ENCODE measurements around the gene CLMN. TPM values are rescaled to one million over a fixed set of nuclear protein-coding genes. Genes with fewer than 3 reads are reported as not detected.

CLMN gene
- polyA plus RNA-seq, 3 donors = 22.0 to 33.7 (median 23.2) TPM

- H3K36me3 Mint-ChIP-seq = peaks cover 0 to 2% of the 10 kb centered on the region in 2 donors
- no peak overlapping the region for H3K4me3 ChIP-seq (replicated peaks in 1 of 3; ENCODE audit: low read depth in 2 of 3, low read length in 3 of 3)
These were observed 12.9 kb upstream of the CLMN start for GRCh38 chr14:95332641-95333040.

DNA sequence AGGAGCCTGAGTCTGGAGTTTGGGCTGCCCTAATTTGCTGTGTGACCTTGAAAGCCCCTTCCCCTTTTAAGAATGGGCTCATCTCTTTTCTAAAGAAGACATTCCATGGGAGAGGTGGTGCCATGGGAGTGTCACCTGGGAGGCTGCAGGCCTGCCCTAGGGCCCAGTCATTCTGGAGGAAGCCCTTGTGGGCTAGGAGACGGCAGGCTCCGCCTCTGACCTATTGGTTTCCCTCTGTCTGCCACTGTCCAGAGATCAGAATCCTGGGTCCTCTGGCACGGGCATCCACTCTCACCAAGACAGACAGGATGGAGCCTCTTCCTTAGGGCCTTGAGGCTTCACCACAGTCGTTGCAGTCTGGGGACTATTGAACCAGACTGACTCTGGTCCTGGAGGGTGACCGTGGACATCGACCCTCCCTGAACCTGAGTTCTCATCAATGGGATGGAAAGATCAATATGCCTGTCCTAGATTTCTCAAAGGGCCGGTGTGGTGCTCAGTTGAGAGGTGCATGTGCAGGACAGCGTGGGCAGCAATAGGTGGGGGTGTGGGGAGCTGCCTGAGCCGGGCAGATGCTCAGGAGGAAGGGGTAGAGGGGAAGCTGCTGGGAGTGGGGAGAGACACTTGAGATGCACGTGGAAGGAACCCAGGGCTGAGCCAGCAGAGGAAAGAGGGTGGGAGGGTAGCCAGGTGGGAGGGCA is 12.2 kb upstream of the CLMN start:
- H3K36me3 Mint-ChIP-seq = peaks cover 0 to 2% of the 10 kb centered on the region in 2 donors
- TF ChIP-seq, protein P1, sequence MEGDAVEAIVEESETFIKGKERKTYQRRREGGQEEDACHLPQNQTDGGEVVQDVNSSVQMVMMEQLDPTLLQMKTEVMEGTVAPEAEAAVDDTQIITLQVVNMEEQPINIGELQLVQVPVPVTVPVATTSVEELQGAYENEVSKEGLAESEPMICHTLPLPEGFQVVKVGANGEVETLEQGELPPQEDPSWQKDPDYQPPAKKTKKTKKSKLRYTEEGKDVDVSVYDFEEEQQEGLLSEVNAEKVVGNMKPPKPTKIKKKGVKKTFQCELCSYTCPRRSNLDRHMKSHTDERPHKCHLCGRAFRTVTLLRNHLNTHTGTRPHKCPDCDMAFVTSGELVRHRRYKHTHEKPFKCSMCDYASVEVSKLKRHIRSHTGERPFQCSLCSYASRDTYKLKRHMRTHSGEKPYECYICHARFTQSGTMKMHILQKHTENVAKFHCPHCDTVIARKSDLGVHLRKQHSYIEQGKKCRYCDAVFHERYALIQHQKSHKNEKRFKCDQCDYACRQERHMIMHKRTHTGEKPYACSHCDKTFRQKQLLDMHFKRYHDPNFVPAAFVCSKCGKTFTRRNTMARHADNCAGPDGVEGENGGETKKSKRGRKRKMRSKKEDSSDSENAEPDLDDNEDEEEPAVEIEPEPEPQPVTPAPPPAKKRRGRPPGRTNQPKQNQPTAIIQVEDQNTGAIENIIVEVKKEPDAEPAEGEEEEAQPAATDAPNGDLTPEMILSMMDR (IDR thresholded peaks at IDR 0.05) = no peak
- no peak overlapping the region for H2AFZ ChIP-seq (ENCODE audit: insufficient read depth, low read depth, low read length, poor library complexity, severe bottlenecking)
- H3K27ac Mint-ChIP-seq = no peak overlapping the region
- H3K4me3 Mint-ChIP-seq = no peak overlapping the region
- H3K9ac ChIP-seq (ENCODE audit: insufficient read depth, low read length, poor library complexity, severe bottlenecking) = no peak overlapping the region
- H3K4me3 ChIP-seq (replicated peaks in 1 of 3; ENCODE audit: low read depth in 2 of 3, low read length in 3 of 3) = no peak overlapping the region
- H4K20me1 ChIP-seq (ENCODE audit: insufficient read depth, low read length) = no peaks in the 10 kb centered on the region
- intact Hi-C loops (cut with micrococcal nuclease) = no loop called here
- H3K27me3 ChIP-seq (ENCODE audit: control insufficient read depth in 2 of 2, insufficient read depth in 2 of 2, low read length in 2 of 2) = no peaks in the 10 kb centered on the region
- DNase-seq = no peak
- no peak overlapping the region for H3K27ac ChIP-seq (ENCODE audit: low read depth in 1 of 2, low read length in 2 of 2)
- no peak overlapping the region for H3K4me2 ChIP-seq (replicated peaks; ENCODE audit: extremely low read depth, low read length, poor library complexity, severe bottlenecking)
- WGBS (ENCODE audit: insufficient coverage) = 79% methylated on average over 10 of the region's 10 CpGs
- H3K27me3 Mint-ChIP-seq (ENCODE audit: low read depth in 3 of 3) = peaks cover 9 to 14% (median 13%) of the 10 kb centered on the region in 3 donors
- H3K4me1 Mint-ChIP-seq = peaks cover 14% of the 10 kb centered on the region
- H3K79me2 ChIP-seq (ENCODE audit: insufficient read depth, low read length) = no peaks in the 10 kb centered on the region
- H3K9me3 Mint-ChIP-seq = peaks cover 0 to 5% (median 0%) of the 10 kb centered on the region in 7 donors
- H3K9me3 ChIP-seq (replicated peaks in 1 of 2; ENCODE audit: control insufficient read depth in 1 of 2, insufficient read depth in 1 of 2, low read length in 2 of 2) = no peaks in the 10 kb centered on the region
- H3K4me1 ChIP-seq (ENCODE audit: control insufficient read depth in 1 of 2, insufficient read depth in 2 of 2, low read length in 2 of 2) = peaks cover 0 to 14% of the 10 kb centered on the region in 2 donors
- no peaks in the 10 kb centered on the region for H3K36me3 ChIP-seq (replicated peaks in 1 of 2; ENCODE audit: control insufficient read depth in 1 of 2, insufficient read depth in 2 of 2, low read length in 2 of 2)

More at GRCh38 chr14:95332641-95333040, 12.9 kb upstream of the CLMN start:
- Mint-ChIP-seq H3K27ac (peak overlapping the region in 1 of 7 donors; percentile 35), H3K27me3 (ENCODE audit: low read depth in 3 of 3) (peaks cover 9 to 16% (median 15%) of the 10 kb centered on the region in 3 donors), H3K4me3 (no peak overlapping the region), H3K9me3 (peaks cover 0 to 6% (median 0%) of the 10 kb centered on the region in 7 donors), H3K4me1 (peaks cover 6% of the 10 kb centered on the region)
- Histone ChIP-seq H3K4me2 (replicated peaks; ENCODE audit: extremely low read depth, low read length, poor library complexity, severe bottlenecking) (no peak overlapping the region), H3K36me3 (replicated peaks in 1 of 2; ENCODE audit: control insufficient read depth in 1 of 2, insufficient read depth in 2 of 2, low read length in 2 of 2) (no peaks in the 10 kb centered on the region), H4K20me1 (ENCODE audit: insufficient read depth, low read length) (no peaks in the 10 kb centered on the region), H3K27me3 (ENCODE audit: control insufficient read depth in 2 of 2, insufficient read depth in 2 of 2, low read length in 2 of 2) (no peaks in the 10 kb centered on the region), H3K79me2 (ENCODE audit: insufficient read depth, low read length) (no peaks in the 10 kb centered on the region), H3K9me3 (replicated peaks in 1 of 2; ENCODE audit: control insufficient read depth in 1 of 2, insufficient read depth in 1 of 2, low read length in 2 of 2) (no peaks in the 10 kb centered on the region), H3K9ac (ENCODE audit: insufficient read depth, low read length, poor library complexity, severe bottlenecking) (no peak overlapping the region), H3K27ac (ENCODE audit: low read depth in 1 of 2, low read length in 2 of 2) (no peak overlapping the region), H2AFZ (ENCODE audit: insufficient read depth, low read depth, low read length, poor library complexity, severe bottlenecking) (no peak overlapping the region), H3K4me1 (ENCODE audit: control insufficient read depth in 1 of 2, insufficient read depth in 2 of 2, low read length in 2 of 2) (peaks cover 0 to 6% of the 10 kb centered on the region in 2 donors)
- intact Hi-C loops (cut with micrococcal nuclease) = no loop called here
- TF ChIP-seq, protein P1 (IDR thresholded peaks at IDR 0.05) = no peak
- no peak for DNase-seq
- WGBS (ENCODE audit: insufficient coverage) = no CpG with 5 or more reads among the region's 3 CpGs
